H9 (cell line): ENCODE results near the gene TMEM86A. TPM values are rescaled to one million over a fixed set of nuclear protein-coding genes. Genes with fewer than 3 reads are reported as not detected.

Experiments
- DNase-seq: peaks from one replicate; pipeline ENCODE4 v3.0.0-alpha.2; 2017
- H2AFZ ChIP-seq: one replicate; pipeline ENCODE4 v1.6.1; 2013; ENCODE audit warnings: mild to moderate bottlenecking, low read length, control low read depth, moderate library complexity
- H2AK5ac ChIP-seq: 2 replicates; pipeline ENCODE4 v1.6.1; 2013; ENCODE audit warnings: low read length, control low read depth, mixed read lengths; ENCODE audit not compliant: insufficient read length
- H2BK120ac ChIP-seq: one replicate; pipeline ENCODE4 v1.6.1; 2013; ENCODE audit warnings: low read depth, mild to moderate bottlenecking, low read length, control low read depth, inconsistent platforms; ENCODE audit not compliant: poor library complexity, severe bottlenecking
- H2BK12ac ChIP-seq: 2 replicates; pipeline ENCODE4 v1.6.1; 2013; ENCODE audit warnings: low read length, control low read depth, mixed read lengths, low read depth; ENCODE audit not compliant: insufficient read length
- H2BK15ac ChIP-seq: 2 replicates; pipeline ENCODE4 v1.6.1; 2013; ENCODE audit warnings: low read depth, low read length, control low read depth
- H2BK20ac ChIP-seq: one replicate; pipeline ENCODE4 v1.6.1; 2013; ENCODE audit warnings: low read depth, mild to moderate bottlenecking, low read length, control low read depth, inconsistent platforms; ENCODE audit not compliant: poor library complexity, severe bottlenecking
- H2BK5ac ChIP-seq: 2 replicates; pipeline ENCODE4 v1.6.1; 2013; ENCODE audit warnings: low read length, control low read depth, mixed read lengths; ENCODE audit not compliant: insufficient read length
- H3K14ac ChIP-seq: 2 replicates; pipeline ENCODE4 v1.6.1; 2013; ENCODE audit warnings: low read length, control low read depth; ENCODE audit not compliant: insufficient read depth
- H3K18ac ChIP-seq: 2 replicates; pipeline ENCODE4 v1.6.1; 2013; ENCODE audit warnings: low read depth, mild to moderate bottlenecking, mixed read lengths, low read length, control low read depth; ENCODE audit not compliant: insufficient read length
- H3K23ac ChIP-seq: 2 replicates; pipeline ENCODE4 v1.6.1; 2013; ENCODE audit warnings: low read length, control low read depth, mixed read lengths, low read depth; ENCODE audit not compliant: insufficient read length
- H3K23me2 ChIP-seq: 2 replicates; pipeline ENCODE4 v1.6.1; 2013; ENCODE audit warnings: low read depth, mild to moderate bottlenecking, mixed read lengths, low read length, control low read depth; ENCODE audit not compliant: insufficient read length, poor library complexity, severe bottlenecking
- H3K27ac ChIP-seq: 2 replicates; pipeline ENCODE4 v1.5.1; 2013; ENCODE audit warnings: low read length, control low read depth, mixed read lengths, low read depth; ENCODE audit not compliant: insufficient read length
- H3K27me3 ChIP-seq: 2 replicates; pipeline ENCODE4 v1.6.1; 2013; ENCODE audit warnings: low read length, control low read depth, inconsistent platforms; ENCODE audit not compliant: insufficient read depth
- H3K4ac ChIP-seq: 2 replicates; pipeline ENCODE4 v1.6.1; 2013; ENCODE audit warnings: low read depth, mild to moderate bottlenecking, control low read depth, inconsistent platforms, low read length, moderate library complexity
- H3K4me1 ChIP-seq: 2 replicates; pipeline ENCODE4 v1.6.1; 2013; ENCODE audit warnings: low read length, control low read depth, inconsistent platforms; ENCODE audit not compliant: insufficient read depth
- H3K4me2 ChIP-seq: 2 replicates; pipeline ENCODE4 v1.6.1; 2013; ENCODE audit warnings: low read length, control low read depth, mixed read lengths; ENCODE audit not compliant: insufficient read length, insufficient read depth
- H3K56ac ChIP-seq: 2 replicates; pipeline ENCODE4 v1.6.1; 2013; ENCODE audit warnings: low read depth, mild to moderate bottlenecking, mixed read lengths, low read length, control low read depth; ENCODE audit not compliant: insufficient read length
- H3K79me1 ChIP-seq: 2 replicates; pipeline ENCODE4 v1.6.1; 2013; ENCODE audit warnings: low read depth, mild to moderate bottlenecking, moderate library complexity, low read length, control low read depth, inconsistent platforms; ENCODE audit not compliant: insufficient read depth, poor library complexity, severe bottlenecking
- H3K79me2 ChIP-seq: 2 replicates; pipeline ENCODE4 v1.6.1; 2013; ENCODE audit warnings: low read length, control low read depth, inconsistent platforms; ENCODE audit not compliant: insufficient read depth
- H3K9ac ChIP-seq: 2 replicates; pipeline ENCODE4 v1.6.1; 2013; ENCODE audit warnings: low read length, control low read depth, mixed read lengths; ENCODE audit not compliant: insufficient read length; ENCODE audit errors: extremely low read depth
- H3K9me3 ChIP-seq: one replicate; pipeline ENCODE4 v1.6.1; 2013; ENCODE audit warnings: low read depth, low read length, inconsistent platforms; ENCODE audit not compliant: control insufficient read depth
- H3T11ph ChIP-seq: one replicate; pipeline ENCODE4 v1.6.1; 2013; ENCODE audit warnings: mild to moderate bottlenecking, low read length, control low read depth, inconsistent platforms
- H4K20me1 ChIP-seq: one replicate; pipeline ENCODE4 v1.6.1; 2013; ENCODE audit not compliant: control insufficient read depth, insufficient read length, insufficient read depth
- H4K5ac ChIP-seq: 2 replicates; pipeline ENCODE4 v1.6.1; 2013; ENCODE audit warnings: low read depth, mild to moderate bottlenecking, mixed read lengths, low read length, control low read depth; ENCODE audit not compliant: insufficient read length
- H4K8ac ChIP-seq: replicated peaks from 2 replicates; pipeline ENCODE4 v1.6.1; 2013; ENCODE audit warnings: low read length, control low read depth, mixed read lengths, low read depth; ENCODE audit not compliant: insufficient read length
- H4K91ac ChIP-seq: 2 replicates; pipeline ENCODE4 v1.6.1; 2013; ENCODE audit warnings: low read depth, mild to moderate bottlenecking, moderate library complexity, mixed read lengths, low read length, control low read depth; ENCODE audit not compliant: insufficient read length
- H3K27ac Mint-ChIP-seq, 3 experiments: 2 replicates in 2 of 3; 3 replicates in 1 of 3; pipeline ENCODE4 v1.8.0; 2020 to 2021; ENCODE audit warnings: mixed read lengths in 3 of 3, mild to moderate bottlenecking in 1 of 3, moderate library complexity in 1 of 3
- H3K27me3 Mint-ChIP-seq: 2 replicates; pipeline ENCODE4 v1.8.0; 2021; ENCODE audit warnings: low read depth, mild to moderate bottlenecking, moderate library complexity, mixed read lengths
- H3K36me3 Mint-ChIP-seq, 3 experiments: 2 replicates in 2 of 3; 3 replicates in 1 of 3; pipeline ENCODE4 v1.8.0; 2020 to 2021; ENCODE audit warnings: low read depth in 3 of 3, mixed read lengths in 3 of 3; ENCODE audit not compliant: insufficient read depth in 1 of 3
- H3K4me1 Mint-ChIP-seq, 2 experiments: 2 replicates each; pipeline ENCODE4 v1.8.0; 2020; ENCODE audit warnings: mixed read lengths in 2 of 2
- H3K4me3 Mint-ChIP-seq, 2 experiments: 2 replicates in 1 of 2; 3 replicates in 1 of 2; pipeline ENCODE4 v1.8.0; 2020 to 2021; ENCODE audit warnings: mild to moderate bottlenecking in 2 of 2, mixed read lengths in 2 of 2, moderate library complexity in 1 of 2
- H3K9me3 Mint-ChIP-seq, 2 experiments: 2 replicates in 1 of 2; 3 replicates in 1 of 2; pipeline ENCODE4 v1.8.0; 2020; ENCODE audit warnings: mild to moderate bottlenecking in 2 of 2, mixed read lengths in 2 of 2, moderate library complexity in 1 of 2
- WGBS: extraction: QIAGEN DNeasy Blood & Tissue Kit; methylation state at CpG from one replicate; pipeline ENCODE4 v1.1.7; 2013; ENCODE audit warnings: missing lambda C conversion rate, low lambda C conversion rate, mixed read lengths; ENCODE audit not compliant: insufficient read length; ENCODE audit errors: extremely low coverage; 5-methylcytosine and 5-hydroxymethylcytosine counted together
- total RNA-seq: library from RNA; stranded (reverse); gene quantifications from 2 replicates; pipeline ENCODE4 v1.2.1, GENCODE V29; 2021
- TF ChIP-seq, protein P1 (sequence below): fragments of 200-600 bp; sonication (generic); conservative IDR thresholded peaks from 3 replicates; pipeline ENCODE4 v1.8.0; 2021; ENCODE audit warnings: antibody characterized with exemption, mild to moderate bottlenecking

The TMEM86A gene
- total RNA-seq, 1 experiment from 2014 or later, result 2.3 TPM

DNA sequence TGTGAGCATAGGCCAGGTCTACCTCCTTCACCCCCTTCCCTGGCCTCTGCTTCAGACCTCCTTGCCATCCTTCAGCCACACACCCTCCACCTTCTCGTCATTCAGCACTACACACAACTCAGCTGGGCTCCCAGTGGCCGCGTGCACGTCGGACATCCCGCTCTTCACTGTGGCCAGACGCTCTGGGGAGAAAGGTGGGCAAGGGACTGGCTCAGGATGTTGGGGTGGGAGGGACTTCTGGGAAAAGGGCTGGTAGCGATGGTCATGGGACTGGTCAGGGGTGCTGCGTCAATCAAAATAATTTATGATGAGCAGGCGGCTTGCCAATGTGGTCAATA is 15.8 kb downstream of the TMEM86A start:
- H3K27me3 ChIP-seq, result peaks cover 3% of the 10 kb centered on the region; the same call in 1 of the 2 replicates
- Mint-ChIP-seq H3K27ac (no peak overlapping the region; a peak in 1 of 7 replicates), H3K36me3 (no peaks in the 10 kb centered on the region), H3K4me1 (no peaks in the 10 kb centered on the region), H3K4me3 (no peak overlapping the region), H3K27me3 (peaks cover 57% of the 10 kb centered on the region), H3K9me3 (no peaks in the 10 kb centered on the region)
- no peak for DNase-seq
- no peak overlapping the region for H2BK120ac ChIP-seq
- H3K4me1 ChIP-seq, result no peaks in the 10 kb centered on the region
- H3K27ac ChIP-seq, result no peak overlapping the region
- H3K4me2 ChIP-seq, result no peak overlapping the region
- no peaks in the 10 kb centered on the region for H3K9me3 ChIP-seq
- no peak overlapping the region for H3K56ac ChIP-seq
- TF ChIP-seq, protein P1, sequence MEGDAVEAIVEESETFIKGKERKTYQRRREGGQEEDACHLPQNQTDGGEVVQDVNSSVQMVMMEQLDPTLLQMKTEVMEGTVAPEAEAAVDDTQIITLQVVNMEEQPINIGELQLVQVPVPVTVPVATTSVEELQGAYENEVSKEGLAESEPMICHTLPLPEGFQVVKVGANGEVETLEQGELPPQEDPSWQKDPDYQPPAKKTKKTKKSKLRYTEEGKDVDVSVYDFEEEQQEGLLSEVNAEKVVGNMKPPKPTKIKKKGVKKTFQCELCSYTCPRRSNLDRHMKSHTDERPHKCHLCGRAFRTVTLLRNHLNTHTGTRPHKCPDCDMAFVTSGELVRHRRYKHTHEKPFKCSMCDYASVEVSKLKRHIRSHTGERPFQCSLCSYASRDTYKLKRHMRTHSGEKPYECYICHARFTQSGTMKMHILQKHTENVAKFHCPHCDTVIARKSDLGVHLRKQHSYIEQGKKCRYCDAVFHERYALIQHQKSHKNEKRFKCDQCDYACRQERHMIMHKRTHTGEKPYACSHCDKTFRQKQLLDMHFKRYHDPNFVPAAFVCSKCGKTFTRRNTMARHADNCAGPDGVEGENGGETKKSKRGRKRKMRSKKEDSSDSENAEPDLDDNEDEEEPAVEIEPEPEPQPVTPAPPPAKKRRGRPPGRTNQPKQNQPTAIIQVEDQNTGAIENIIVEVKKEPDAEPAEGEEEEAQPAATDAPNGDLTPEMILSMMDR, result no peak
- no peaks in the 10 kb centered on the region for H3K79me1 ChIP-seq
- no peak overlapping the region for H3T11ph ChIP-seq
- H2BK20ac ChIP-seq, result no peak overlapping the region
- H4K91ac ChIP-seq, result no peak overlapping the region
- H3K23ac ChIP-seq, result no peak overlapping the region
- no peaks in the 10 kb centered on the region for H4K20me1 ChIP-seq
- no peak overlapping the region for H2BK5ac ChIP-seq
- no peak overlapping the region for H2BK12ac ChIP-seq
- H3K9ac ChIP-seq, result no peak overlapping the region
- no peak overlapping the region for H4K5ac ChIP-seq
- no CpG with 5 or more reads among the region's 10 CpGs for WGBS
- no peaks in the 10 kb centered on the region for H3K23me2 ChIP-seq
- no peak overlapping the region for H3K14ac ChIP-seq
- H3K18ac ChIP-seq, result no peak overlapping the region
- H2BK15ac ChIP-seq, result no peak overlapping the region
- H3K4ac ChIP-seq, result no peak overlapping the region
- no peaks in the 10 kb centered on the region for H3K79me2 ChIP-seq
- no peak overlapping the region for H2AFZ ChIP-seq
- H4K8ac ChIP-seq, result no peak overlapping the region
- H2AK5ac ChIP-seq, result no peak overlapping the region
